ENCODE results near the gene CDR2.

Gene CDR2

GRCh38 chr16:22375963-22376640 is 1.7 kb upstream of the CDR2 start:
- Histone ChIP-seq H3K79me2 (ENCODE audit: control insufficient read depth, insufficient read depth, low read length) (peaks cover 16% of the 10 kb centered on the region), H3K4ac (ENCODE audit: low read depth, low read length) (no peak overlapping the region), H2AK5ac (ENCODE audit: low read length) (no peak overlapping the region), H3K23ac (ENCODE audit: low read length) (no peak overlapping the region), H4K5ac (ENCODE audit: low read length) (no peak overlapping the region), H3K4me2 (ENCODE audit: low read length) (no peak overlapping the region), H3K56ac (ENCODE audit: low read length) (no peak overlapping the region), H3K27me3 (ENCODE audit: insufficient read depth, low read length, poor library complexity) (no peaks in the 10 kb centered on the region), H3K27ac (ENCODE audit: low read depth, low read length) (no peak overlapping the region), H3K4me3 (ENCODE audit: low read length) (no peak overlapping the region), H3K18ac (ENCODE audit: low read length) (no peak overlapping the region), H2BK15ac (replicated peaks; ENCODE audit: low read depth) (no peak overlapping the region), H3K4me1 (ENCODE audit: control insufficient read depth, low read depth, low read length) (no peaks in the 10 kb centered on the region), H3K9ac (ENCODE audit: low read length) (no peak overlapping the region), H2BK5ac (ENCODE audit: low read length) (no peak overlapping the region), H3K36me3 (ENCODE audit: control insufficient read depth, insufficient read depth, low read length) (no peaks in the 10 kb centered on the region), H2BK120ac (ENCODE audit: low read depth, low read length) (no peak overlapping the region), H3K79me1 (ENCODE audit: low read length) (peaks cover 10% of the 10 kb centered on the region), H4K8ac (ENCODE audit: low read depth, low read length) (no peak overlapping the region)
- DNase-seq: no peak
- no CpG with 5 or more reads among the region's 8 CpGs for WGBS (ENCODE audit: extremely low coverage, insufficient coverage, low lambda C conversion rate)

DNA sequence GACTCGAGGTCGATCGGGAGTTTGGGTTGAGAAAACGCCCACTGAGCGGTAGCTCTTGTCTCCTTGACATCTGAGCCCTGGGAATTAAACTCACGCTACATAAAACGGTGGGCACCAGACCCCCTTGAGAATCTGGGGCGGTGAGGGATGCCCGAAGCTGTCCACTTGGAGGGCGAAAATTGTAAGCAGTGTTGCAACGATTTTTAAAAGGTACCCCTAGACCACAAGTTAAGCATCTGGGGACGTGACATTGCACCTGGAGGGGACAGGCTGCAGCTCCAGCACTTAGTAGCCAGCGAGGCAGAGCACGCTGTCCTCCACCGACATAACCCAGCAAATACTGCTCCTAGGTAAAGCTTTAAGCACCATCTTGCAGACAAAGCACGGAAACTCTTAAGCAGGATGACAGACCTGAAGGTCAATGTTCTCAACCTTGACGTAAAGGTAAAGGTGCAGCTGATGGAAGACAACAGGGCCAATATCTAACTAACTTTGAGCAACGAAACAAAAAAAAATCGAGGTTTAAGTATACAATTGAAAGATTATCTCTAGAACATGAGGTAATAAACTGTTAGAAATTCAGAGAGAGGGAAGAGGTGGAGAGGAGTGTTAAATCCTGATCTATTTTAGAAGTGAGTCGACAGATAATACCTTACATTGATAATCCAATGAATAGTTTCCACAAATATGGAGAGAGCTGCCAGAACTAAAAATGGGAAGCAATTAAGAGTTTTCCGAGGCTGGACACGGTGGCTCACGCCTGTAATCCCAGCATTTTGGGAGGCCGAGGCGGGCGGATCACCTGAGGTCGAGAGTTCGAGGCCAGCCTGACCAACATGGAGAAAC is 921 bp upstream of the CDR2 start:
- Histone ChIP-seq H2BK120ac (ENCODE audit: low read depth, low read length) (no peak overlapping the region), H3K4me2 (ENCODE audit: low read length) (peak overlapping the region; percentile 99), H3K27ac (ENCODE audit: low read depth, low read length) (no peak overlapping the region), H2BK15ac (replicated peaks; ENCODE audit: low read depth) (no peak overlapping the region), H3K18ac (ENCODE audit: low read length) (no peak overlapping the region), H3K4me3 (ENCODE audit: low read length) (peak overlapping the region; percentile 72), H3K9ac (ENCODE audit: low read length) (peak overlapping the region; percentile 86), H2AK5ac (ENCODE audit: low read length) (no peak overlapping the region), H4K8ac (ENCODE audit: low read depth, low read length) (no peak overlapping the region), H3K27me3 (ENCODE audit: insufficient read depth, low read length, poor library complexity) (no peaks in the 10 kb centered on the region), H2BK5ac (ENCODE audit: low read length) (no peak overlapping the region), H4K5ac (ENCODE audit: low read length) (no peak overlapping the region), H3K4me1 (ENCODE audit: control insufficient read depth, low read depth, low read length) (no peaks in the 10 kb centered on the region), H3K4ac (ENCODE audit: low read depth, low read length) (no peak overlapping the region), H3K56ac (ENCODE audit: low read length) (peak overlapping the region; percentile 96), H3K79me2 (ENCODE audit: control insufficient read depth, insufficient read depth, low read length) (peaks cover 17% of the 10 kb centered on the region), H3K23ac (ENCODE audit: low read length) (no peak overlapping the region), H3K36me3 (ENCODE audit: control insufficient read depth, insufficient read depth, low read length) (no peaks in the 10 kb centered on the region), H3K79me1 (ENCODE audit: low read length) (peaks cover 11% of the 10 kb centered on the region)
- no CpG with 5 or more reads among the region's 28 CpGs for WGBS (ENCODE audit: extremely low coverage, insufficient coverage, low lambda C conversion rate)
- DNase-seq: peak; percentile 41

GRCh38 chr16:22373662-22374310 is 633 bp downstream of the CDR2 start:
- Histone ChIP-seq H3K23ac (ENCODE audit: low read length) (peak overlapping the region; percentile 75), H2BK120ac (ENCODE audit: low read depth, low read length) (peak overlapping the region; percentile 49), H3K4me1 (ENCODE audit: control insufficient read depth, low read depth, low read length) (no peaks in the 10 kb centered on the region), H3K36me3 (ENCODE audit: control insufficient read depth, insufficient read depth, low read length) (no peaks in the 10 kb centered on the region), H3K56ac (ENCODE audit: low read length) (peak overlapping the region; percentile 93), H3K9ac (ENCODE audit: low read length) (peak overlapping the region; percentile 85), H3K4me3 (ENCODE audit: low read length) (peak overlapping the region; percentile 75), H2AK5ac (ENCODE audit: low read length) (no peak overlapping the region), H2BK5ac (ENCODE audit: low read length) (no peak overlapping the region), H3K4me2 (ENCODE audit: low read length) (peak overlapping the region; percentile 80), H4K5ac (ENCODE audit: low read length) (no peak overlapping the region), H3K79me2 (ENCODE audit: control insufficient read depth, insufficient read depth, low read length) (peaks cover 21% of the 10 kb centered on the region), H3K4ac (ENCODE audit: low read depth, low read length) (peak overlapping the region; percentile 96), H3K18ac (ENCODE audit: low read length) (peak overlapping the region; percentile 99), H3K27me3 (ENCODE audit: insufficient read depth, low read length, poor library complexity) (no peaks in the 10 kb centered on the region), H2BK15ac (replicated peaks; ENCODE audit: low read depth) (no peak overlapping the region), H3K27ac (ENCODE audit: low read depth, low read length) (peak overlapping the region; percentile 81), H3K79me1 (ENCODE audit: low read length) (peaks cover 12% of the 10 kb centered on the region), H4K8ac (ENCODE audit: low read depth, low read length) (no peak overlapping the region)
- peak; percentile 44 for DNase-seq
- WGBS (ENCODE audit: extremely low coverage, insufficient coverage, low lambda C conversion rate): no CpG with 5 or more reads among the region's 51 CpGs

DNA sequence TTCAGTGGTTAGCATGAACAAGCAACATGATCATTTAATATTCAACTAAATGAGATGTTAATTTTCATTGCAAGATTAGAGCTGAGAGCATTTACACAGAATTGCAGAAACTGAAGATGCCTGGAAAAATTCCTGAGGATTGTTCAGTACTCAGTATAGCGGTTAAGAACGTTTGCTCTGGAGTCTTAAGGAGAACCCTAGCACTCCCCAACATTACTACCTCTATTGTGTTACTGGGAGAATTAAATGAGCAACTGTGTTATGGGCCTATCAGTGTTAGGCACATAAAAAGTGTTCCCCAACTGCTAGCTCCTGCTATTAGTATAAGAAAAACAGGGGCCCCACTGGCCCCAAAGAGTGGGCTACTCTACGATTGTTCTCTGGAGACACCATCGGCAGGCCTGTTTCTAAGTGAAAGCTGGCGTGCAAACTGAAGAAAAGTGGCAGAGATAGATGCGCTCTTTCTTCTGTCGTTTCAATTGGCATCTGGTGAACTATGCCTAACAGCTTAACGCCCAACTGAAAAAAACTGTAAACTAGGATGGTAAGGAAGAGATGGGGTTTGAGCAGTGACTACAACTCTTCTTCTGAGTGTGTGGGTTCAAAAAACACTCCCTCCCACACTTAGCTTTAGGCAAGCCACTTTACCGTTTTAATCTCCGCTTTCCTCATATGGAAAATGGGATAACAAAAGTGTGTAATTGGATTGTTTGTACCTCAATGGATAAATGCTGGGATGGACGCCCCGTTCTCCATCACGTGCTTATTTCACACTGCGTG is 1.3 kb downstream of the CDR2 start:
- H3K79me1 ChIP-seq (ENCODE audit: low read length): peaks cover 12% of the 10 kb centered on the region

DNA sequence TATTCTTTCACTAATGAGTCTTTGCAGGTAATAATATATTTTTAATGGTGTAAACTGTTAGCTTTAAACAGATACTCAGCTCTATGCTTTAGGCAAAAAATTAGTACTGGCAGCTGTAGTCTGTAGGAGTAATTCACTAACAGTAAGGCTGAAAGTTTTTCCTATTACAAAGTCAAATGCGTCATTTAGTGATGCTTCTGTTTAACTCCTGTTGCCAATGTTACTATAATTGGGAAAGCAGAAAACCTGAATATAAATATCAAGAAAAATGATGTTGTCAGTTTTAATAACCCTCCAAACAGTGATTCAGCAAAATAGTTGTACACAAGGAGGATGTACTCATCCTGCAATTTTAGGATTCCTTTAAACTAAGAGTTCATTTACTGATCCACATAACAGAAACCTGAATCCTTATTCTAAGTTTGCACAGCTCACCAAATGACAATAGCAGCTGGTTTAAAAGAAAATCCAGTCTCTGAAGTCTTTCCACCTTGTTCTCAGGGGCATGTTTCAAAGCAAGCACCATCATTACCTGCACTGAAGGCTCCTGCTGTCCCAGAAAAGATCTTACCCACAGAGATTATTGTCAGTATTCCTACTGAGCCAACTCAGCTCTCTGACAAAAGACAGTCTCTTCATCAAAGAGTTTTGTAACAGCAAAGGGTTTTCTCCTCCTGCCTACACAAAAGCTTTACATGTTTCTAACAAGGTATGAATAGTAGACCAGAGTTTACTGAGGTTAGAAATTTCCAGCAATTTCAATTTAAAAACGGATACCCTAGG is 4.2 kb downstream of the CDR2 start:
- no peak overlapping the region for H3K56ac ChIP-seq (ENCODE audit: low read length)
- no peak overlapping the region for H2BK15ac ChIP-seq (replicated peaks; ENCODE audit: low read depth)
- H3K4me2 ChIP-seq (ENCODE audit: low read length): no peak overlapping the region
- WGBS (ENCODE audit: extremely low coverage, insufficient coverage, low lambda C conversion rate): no CpG with 5 or more reads among the region's 2 CpGs
- H2BK120ac ChIP-seq (ENCODE audit: low read depth, low read length): no peak overlapping the region
- H3K4me1 ChIP-seq (ENCODE audit: control insufficient read depth, low read depth, low read length): no peaks in the 10 kb centered on the region
- no peak overlapping the region for H4K5ac ChIP-seq (ENCODE audit: low read length)
- H2BK5ac ChIP-seq (ENCODE audit: low read length): no peak overlapping the region
- no peak overlapping the region for H2AK5ac ChIP-seq (ENCODE audit: low read length)
- H3K9ac ChIP-seq (ENCODE audit: low read length): no peak overlapping the region
- H3K27me3 ChIP-seq (ENCODE audit: insufficient read depth, low read length, poor library complexity): no peaks in the 10 kb centered on the region
- H3K18ac ChIP-seq (ENCODE audit: low read length): no peak overlapping the region
- DNase-seq: no peak
- H3K79me1 ChIP-seq (ENCODE audit: low read length): peaks cover 22% of the 10 kb centered on the region
- no peak overlapping the region for H3K27ac ChIP-seq (ENCODE audit: low read depth, low read length)
- H3K4ac ChIP-seq (ENCODE audit: low read depth, low read length): no peak overlapping the region
- H3K36me3 ChIP-seq (ENCODE audit: control insufficient read depth, insufficient read depth, low read length): no peaks in the 10 kb centered on the region
- no peak overlapping the region for H4K8ac ChIP-seq (ENCODE audit: low read depth, low read length)
- peaks cover 35% of the 10 kb centered on the region for H3K79me2 ChIP-seq (ENCODE audit: control insufficient read depth, insufficient read depth, low read length)
- no peak overlapping the region for H3K4me3 ChIP-seq (ENCODE audit: low read length)
- no peak overlapping the region for H3K23ac ChIP-seq (ENCODE audit: low read length)

More for the DNA sequence above, 1.3 kb downstream of the CDR2 start:
- no peak overlapping the region for H2BK120ac ChIP-seq (ENCODE audit: low read depth, low read length)
- H4K8ac ChIP-seq (ENCODE audit: low read depth, low read length): no peak overlapping the region
- no peak overlapping the region for H3K23ac ChIP-seq (ENCODE audit: low read length)
- H3K4me2 ChIP-seq (ENCODE audit: low read length): peak overlapping the region; percentile 80
- H3K4me1 ChIP-seq (ENCODE audit: control insufficient read depth, low read depth, low read length): no peaks in the 10 kb centered on the region
- peak overlapping the region; percentile 93 for H3K56ac ChIP-seq (ENCODE audit: low read length)
- H3K4me3 ChIP-seq (ENCODE audit: low read length): peak overlapping the region; percentile 75
- no peak overlapping the region for H3K27ac ChIP-seq (ENCODE audit: low read depth, low read length)
- no peak overlapping the region for H3K18ac ChIP-seq (ENCODE audit: low read length)
- H3K4ac ChIP-seq (ENCODE audit: low read depth, low read length): no peak overlapping the region
- peak overlapping the region; percentile 85 for H3K9ac ChIP-seq (ENCODE audit: low read length)
- no peak for DNase-seq
- no peak overlapping the region for H4K5ac ChIP-seq (ENCODE audit: low read length)
- no peaks in the 10 kb centered on the region for H3K36me3 ChIP-seq (ENCODE audit: control insufficient read depth, insufficient read depth, low read length)
- H2BK15ac ChIP-seq (replicated peaks; ENCODE audit: low read depth): no peak overlapping the region
- no peaks in the 10 kb centered on the region for H3K27me3 ChIP-seq (ENCODE audit: insufficient read depth, low read length, poor library complexity)
- H2AK5ac ChIP-seq (ENCODE audit: low read length): no peak overlapping the region
- no CpG with 5 or more reads among the region's 14 CpGs for WGBS (ENCODE audit: extremely low coverage, insufficient coverage, low lambda C conversion rate)
- no peak overlapping the region for H2BK5ac ChIP-seq (ENCODE audit: low read length)
- peaks cover 23% of the 10 kb centered on the region for H3K79me2 ChIP-seq (ENCODE audit: control insufficient read depth, insufficient read depth, low read length)
